Neural progenitor cell (in vitro differentiated cells): ENCODE measurements around the gene BTBD3. TPM values are rescaled to one million over a fixed set of nuclear protein-coding genes. Genes with fewer than 3 reads are reported as not detected.
A peak's percentile ranks its signal among the peaks of the same experiment; 100 is the strongest.

Experiments
- DNase-seq: peaks from one replicate; pipeline ENCODE4 v3.0.0-alpha.2; 2016; ENCODE audit warnings: low spot score
- H2AFZ ChIP-seq: fragments of 200-600 bp; sonication (generic); replicated peaks from 2 replicates; pipeline ENCODE4 v1.6.1; 2016; ENCODE audit warnings: antibody characterized with exemption
- H3F3A ChIP-seq: fragments of 200-600 bp; sonication (generic); 2 replicates; pipeline ENCODE4 v1.6.1; 2016; ENCODE audit warnings: antibody characterized with exemption, low read depth
- H3K27ac ChIP-seq: fragments of 200-600 bp; sonication (generic); 2 replicates; pipeline ENCODE4 v1.5.1; 2016; ENCODE audit warnings: mild to moderate bottlenecking
- H3K27me3 ChIP-seq: fragments of 200-600 bp; sonication (generic); 2 replicates; pipeline ENCODE4 v1.6.1; 2016; ENCODE audit warnings: mild to moderate bottlenecking, moderate library complexity
- H3K36me3 ChIP-seq: fragments of 200-600 bp; sonication (generic); 2 replicates; pipeline ENCODE4 v1.5.1; 2016
- H3K4me1 ChIP-seq: fragments of 200-600 bp; sonication (generic); 2 replicates; pipeline ENCODE4 v1.6.1; 2016; ENCODE audit warnings: mixed run types
- H3K4me2 ChIP-seq: fragments of 200-600 bp; sonication (generic); 2 replicates; pipeline ENCODE4 v1.6.1; 2016
- H3K4me3 ChIP-seq: fragments of 200-600 bp; sonication (generic); 2 replicates; pipeline ENCODE4 v1.5.1; 2016
- H3K79me2 ChIP-seq: fragments of 200-600 bp; sonication (generic); 2 replicates; pipeline ENCODE4 v1.6.1; 2016; ENCODE audit warnings: low read depth
- H3K9ac ChIP-seq: fragments of 200-600 bp; sonication (generic); 2 replicates; pipeline ENCODE4 v1.6.1; 2016
- H3K9me3 ChIP-seq: fragments of 200-600 bp; sonication (generic); 2 replicates; pipeline ENCODE4 v1.5.1; 2016; ENCODE audit warnings: low read depth
- H4K20me1 ChIP-seq: fragments of 200-600 bp; sonication (generic); 2 replicates; pipeline ENCODE4 v1.6.1; 2016; ENCODE audit warnings: low read depth
- H3K27ac Mint-ChIP-seq: 3 replicates; pipeline ENCODE4 v1.8.0; 2021; ENCODE audit warnings: mixed read lengths
- H3K27me3 Mint-ChIP-seq: 2 replicates; pipeline ENCODE4 v1.8.0; 2022; ENCODE audit warnings: low read depth, mild to moderate bottlenecking, inconsistent platforms, moderate library complexity, mixed read lengths; ENCODE audit not compliant: insufficient read depth
- H3K36me3 Mint-ChIP-seq: 3 replicates; pipeline ENCODE4 v1.8.0; 2021; ENCODE audit warnings: mixed read lengths
- H3K4me1 Mint-ChIP-seq: 3 replicates; pipeline ENCODE4 v1.8.0; 2021; ENCODE audit warnings: mixed read lengths
- H3K4me3 Mint-ChIP-seq: 3 replicates; pipeline ENCODE4 v1.8.0; 2021; ENCODE audit warnings: mild to moderate bottlenecking, moderate library complexity, mixed read lengths
- H3K9me3 Mint-ChIP-seq: 3 replicates; pipeline ENCODE4 v1.8.0; 2020; ENCODE audit warnings: mixed read lengths
- EZH2 ChIP-seq: fragments of 200-600 bp; sonication (generic); IDR thresholded peaks from 2 replicates; pipeline ENCODE4 v1.6.1; 2017; ENCODE audit warnings: antibody characterized with exemption, mild to moderate bottlenecking, moderate library complexity
- EZH2phosphoT487 ChIP-seq: fragments of 200-600 bp; sonication (generic); IDR thresholded peaks from 2 replicates; pipeline ENCODE4 v1.6.1; 2017; ENCODE audit warnings: antibody characterized with exemption
- total RNA-seq: library from RNA; depleted of rRNA; stranded (reverse); fragments of >200 nt; gene quantifications from 2 replicates; pipeline ENCODE4 v1.2.3, GENCODE V29; 2015; ENCODE audit warnings: low replicate concordance
- TF ChIP-seq, protein P1 (sequence below): fragments of 200-600 bp; sonication (generic); IDR thresholded peaks from 2 replicates; pipeline ENCODE4 v1.5.1; 2017; ENCODE audit warnings: antibody characterized with exemption, mild to moderate bottlenecking

Gene BTBD3
- total RNA-seq, 1 donor from 2014 or later, result 114 TPM

DNA sequence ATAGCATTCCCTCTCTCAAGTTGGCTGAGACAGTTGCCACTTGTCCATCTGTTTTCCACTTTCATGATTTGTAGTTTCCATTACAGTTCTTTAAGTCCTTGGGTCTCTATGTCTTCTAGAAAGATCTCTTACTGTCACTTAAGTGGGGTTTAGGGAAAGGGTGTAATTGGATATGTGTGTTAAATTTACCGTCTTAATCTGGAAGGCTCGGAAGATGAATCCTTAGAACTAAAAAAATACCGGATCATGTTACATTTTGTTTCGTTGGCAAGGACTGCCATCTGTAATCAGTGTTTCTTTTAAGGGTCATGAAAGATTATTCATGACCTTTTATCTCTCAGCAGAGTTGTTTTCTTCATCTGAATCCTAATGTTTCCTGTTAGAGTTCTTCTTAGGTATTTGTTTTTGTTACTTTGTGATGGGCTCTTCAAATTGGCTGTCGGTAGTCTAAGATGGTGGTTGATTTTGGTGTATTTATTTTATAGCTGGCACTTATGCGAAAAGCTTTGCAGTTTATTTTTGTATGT is 21.8 kb upstream of the BTBD3 start:
- peaks cover 27% of the 10 kb centered on the region for H3K4me1 ChIP-seq
- H3K9me3 ChIP-seq, result no peaks in the 10 kb centered on the region
- Mint-ChIP-seq H3K4me3 (no peak overlapping the region), H3K4me1 (peaks cover 6% of the 10 kb centered on the region), H3K27ac (no peak overlapping the region), H3K36me3 (peaks cover 51% of the 10 kb centered on the region), H3K9me3 (peaks cover 47% of the 10 kb centered on the region), H3K27me3 (peaks cover 2% of the 10 kb centered on the region)
- no peak overlapping the region for H2AFZ ChIP-seq
- H3K27ac ChIP-seq, result no peak overlapping the region
- TF ChIP-seq, protein P1, sequence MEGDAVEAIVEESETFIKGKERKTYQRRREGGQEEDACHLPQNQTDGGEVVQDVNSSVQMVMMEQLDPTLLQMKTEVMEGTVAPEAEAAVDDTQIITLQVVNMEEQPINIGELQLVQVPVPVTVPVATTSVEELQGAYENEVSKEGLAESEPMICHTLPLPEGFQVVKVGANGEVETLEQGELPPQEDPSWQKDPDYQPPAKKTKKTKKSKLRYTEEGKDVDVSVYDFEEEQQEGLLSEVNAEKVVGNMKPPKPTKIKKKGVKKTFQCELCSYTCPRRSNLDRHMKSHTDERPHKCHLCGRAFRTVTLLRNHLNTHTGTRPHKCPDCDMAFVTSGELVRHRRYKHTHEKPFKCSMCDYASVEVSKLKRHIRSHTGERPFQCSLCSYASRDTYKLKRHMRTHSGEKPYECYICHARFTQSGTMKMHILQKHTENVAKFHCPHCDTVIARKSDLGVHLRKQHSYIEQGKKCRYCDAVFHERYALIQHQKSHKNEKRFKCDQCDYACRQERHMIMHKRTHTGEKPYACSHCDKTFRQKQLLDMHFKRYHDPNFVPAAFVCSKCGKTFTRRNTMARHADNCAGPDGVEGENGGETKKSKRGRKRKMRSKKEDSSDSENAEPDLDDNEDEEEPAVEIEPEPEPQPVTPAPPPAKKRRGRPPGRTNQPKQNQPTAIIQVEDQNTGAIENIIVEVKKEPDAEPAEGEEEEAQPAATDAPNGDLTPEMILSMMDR, result no peak
- no peak for TF ChIP-seq EZH2
- TF ChIP-seq EZH2phosphoT487, result no peak
- H3K27me3 ChIP-seq, result no peaks in the 10 kb centered on the region
- H3F3A ChIP-seq, result peaks cover 12% of the 10 kb centered on the region
- DNase-seq, result no peak
- no peak overlapping the region for H3K4me3 ChIP-seq
- H3K36me3 ChIP-seq, result no peaks in the 10 kb centered on the region
- peaks cover 87% of the 10 kb centered on the region for H4K20me1 ChIP-seq
- H3K4me2 ChIP-seq, result peak overlapping the region; percentile 27
- H3K79me2 ChIP-seq, result peaks cover 98% of the 10 kb centered on the region
- H3K9ac ChIP-seq, result no peak overlapping the region

DNA sequence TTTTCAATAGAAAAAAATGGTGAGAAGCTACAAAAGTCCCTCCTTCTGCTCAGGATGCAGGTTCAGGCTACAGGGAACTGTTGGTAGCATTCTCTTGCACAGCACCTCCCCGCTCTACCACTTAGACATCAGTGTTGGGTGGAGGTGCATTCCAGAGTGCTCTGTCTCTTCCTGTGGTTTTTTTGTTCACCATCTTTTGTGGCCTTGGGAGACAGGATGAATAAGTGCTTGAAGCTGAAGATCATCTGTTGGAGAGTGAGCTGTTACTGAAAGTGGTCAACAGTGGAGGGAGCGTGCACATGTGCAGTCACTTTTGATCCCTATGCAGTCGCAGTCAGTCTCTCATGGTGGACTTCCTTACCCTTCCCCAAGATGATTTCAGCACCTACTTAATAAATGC is 16.6 kb upstream of the BTBD3 start:
- H3K27ac Mint-ChIP-seq, result no peak overlapping the region
- Histone ChIP-seq H3K4me2 (no peak overlapping the region), H2AFZ (no peak overlapping the region), H3K79me2 (peaks cover 100% of the 10 kb centered on the region), H3K27ac (no peak overlapping the region), H3K9me3 (no peaks in the 10 kb centered on the region), H3F3A (peaks cover 9% of the 10 kb centered on the region), H3K9ac (no peak overlapping the region), H3K27me3 (no peaks in the 10 kb centered on the region), H3K4me1 (peaks cover 13% of the 10 kb centered on the region), H4K20me1 (peaks cover 78% of the 10 kb centered on the region), H3K36me3 (no peaks in the 10 kb centered on the region), H3K4me3 (no peak overlapping the region)
- H3K36me3 Mint-ChIP-seq, result peaks cover 65% of the 10 kb centered on the region
- H3K27me3 Mint-ChIP-seq, result no peaks in the 10 kb centered on the region
- TF ChIP-seq EZH2 (no peak), EZH2phosphoT487 (no peak)
- TF ChIP-seq, protein P1, result no peak
- DNase-seq, result peak; percentile 15
- H3K9me3 Mint-ChIP-seq, result peaks cover 54% of the 10 kb centered on the region
- no peak overlapping the region for H3K4me3 Mint-ChIP-seq
- no peaks in the 10 kb centered on the region for H3K4me1 Mint-ChIP-seq

DNA sequence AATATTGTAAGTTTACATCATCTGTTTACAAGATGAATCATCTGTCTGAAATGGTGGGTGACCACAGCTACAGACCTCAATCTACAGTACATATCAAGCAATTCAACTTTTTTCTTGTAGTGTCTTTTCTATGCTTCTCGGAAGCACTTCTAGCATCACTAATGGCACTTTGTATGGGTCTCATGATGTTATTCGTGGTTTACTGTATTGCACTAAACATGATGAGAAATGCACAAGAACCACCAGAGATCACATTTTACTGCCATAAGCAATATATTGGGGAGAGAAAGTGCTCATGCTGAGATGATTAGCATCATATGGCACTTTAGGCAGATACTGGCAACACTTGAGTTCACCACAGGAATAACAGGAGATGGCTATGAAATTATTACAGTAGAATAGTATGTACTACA is 15.4 kb upstream of the BTBD3 start:
- H3K36me3 Mint-ChIP-seq, result peaks cover 56% of the 10 kb centered on the region
- H3K4me3 Mint-ChIP-seq, result no peak overlapping the region
- H3K9me3 Mint-ChIP-seq, result peaks cover 48% of the 10 kb centered on the region
- H3K79me2 ChIP-seq, result peaks cover 100% of the 10 kb centered on the region
- no peaks in the 10 kb centered on the region for H3K4me1 Mint-ChIP-seq
- peaks cover 9% of the 10 kb centered on the region for H3F3A ChIP-seq
- no peak overlapping the region for H3K9ac ChIP-seq
- DNase-seq, result no peak
- peaks cover 69% of the 10 kb centered on the region for H4K20me1 ChIP-seq
- no peak overlapping the region for H3K27ac ChIP-seq
- TF ChIP-seq EZH2phosphoT487, result no peak
- TF ChIP-seq, protein P1, result no peak
- no peak for TF ChIP-seq EZH2
- no peak overlapping the region for H3K27ac Mint-ChIP-seq
- no peaks in the 10 kb centered on the region for H3K36me3 ChIP-seq
- H3K27me3 Mint-ChIP-seq, result no peaks in the 10 kb centered on the region
- no peaks in the 10 kb centered on the region for H3K9me3 ChIP-seq
- peaks cover 13% of the 10 kb centered on the region for H3K4me1 ChIP-seq
- no peak overlapping the region for H3K4me3 ChIP-seq
- no peaks in the 10 kb centered on the region for H3K27me3 ChIP-seq
- H3K4me2 ChIP-seq, result no peak overlapping the region
- H2AFZ ChIP-seq, result no peak overlapping the region
